Kidney capillary endothelial cell (primary cell): ENCODE results near the gene SEC16A.
"Not testable (repeated sequence)": the region's sequence is repeated elsewhere in the genome, so short reads cannot be mapped to it uniquely, and the experiment has no call there.

Experiments
- DNase-seq: peaks from one replicate; pipeline ENCODE4 v3.0.0-alpha.2; 2018; ENCODE audit warnings: low spot score

SEC16A gene

DNA sequence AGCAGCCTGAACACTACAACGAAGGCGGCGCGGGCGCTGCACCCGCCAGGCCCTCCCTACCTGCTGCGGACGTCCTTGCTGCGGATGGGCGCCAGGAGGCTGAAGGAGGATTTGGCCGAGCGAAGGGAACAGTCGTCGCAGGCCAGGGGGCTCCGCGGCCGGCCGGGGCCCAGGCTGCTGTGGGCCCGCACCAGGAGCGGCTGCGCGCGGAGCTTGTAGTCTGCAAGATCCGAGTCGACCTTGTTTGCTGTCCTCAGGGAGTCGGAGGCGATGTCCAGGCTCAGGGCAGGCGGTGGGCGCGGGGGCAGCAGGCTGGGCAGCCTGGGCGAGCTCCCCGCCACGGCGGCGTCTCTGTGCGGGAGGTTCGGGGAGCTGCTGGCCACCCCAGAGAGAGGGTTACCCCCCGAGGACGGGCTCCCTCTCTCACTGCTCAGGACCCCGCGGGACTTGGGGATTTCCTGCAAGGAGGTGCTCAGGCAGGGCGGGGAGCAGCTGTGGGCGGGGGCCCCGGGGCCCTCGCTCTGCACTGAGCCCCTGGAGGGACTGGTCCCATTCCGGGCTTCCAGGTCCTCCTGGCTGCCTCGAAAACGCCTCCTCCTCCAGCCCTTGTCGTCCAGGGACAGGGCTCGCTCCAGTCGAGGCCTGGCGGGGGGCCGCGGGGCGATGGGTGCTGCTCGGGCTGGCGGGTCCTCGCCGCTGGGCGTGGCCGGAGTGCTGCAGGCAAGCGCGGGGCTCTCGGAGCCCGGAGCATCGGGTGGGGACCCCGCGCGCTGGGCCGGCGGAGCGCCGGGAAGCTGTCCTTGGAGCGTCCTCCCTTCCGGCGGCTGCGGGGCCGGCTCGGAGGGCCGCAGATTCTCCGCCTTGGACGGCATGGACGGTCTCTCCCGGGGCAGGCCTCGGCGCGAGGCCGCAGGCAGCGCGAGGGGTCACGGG is 44.0 kb downstream of the SEC16A start:
- DNase-seq = no peak

DNA sequence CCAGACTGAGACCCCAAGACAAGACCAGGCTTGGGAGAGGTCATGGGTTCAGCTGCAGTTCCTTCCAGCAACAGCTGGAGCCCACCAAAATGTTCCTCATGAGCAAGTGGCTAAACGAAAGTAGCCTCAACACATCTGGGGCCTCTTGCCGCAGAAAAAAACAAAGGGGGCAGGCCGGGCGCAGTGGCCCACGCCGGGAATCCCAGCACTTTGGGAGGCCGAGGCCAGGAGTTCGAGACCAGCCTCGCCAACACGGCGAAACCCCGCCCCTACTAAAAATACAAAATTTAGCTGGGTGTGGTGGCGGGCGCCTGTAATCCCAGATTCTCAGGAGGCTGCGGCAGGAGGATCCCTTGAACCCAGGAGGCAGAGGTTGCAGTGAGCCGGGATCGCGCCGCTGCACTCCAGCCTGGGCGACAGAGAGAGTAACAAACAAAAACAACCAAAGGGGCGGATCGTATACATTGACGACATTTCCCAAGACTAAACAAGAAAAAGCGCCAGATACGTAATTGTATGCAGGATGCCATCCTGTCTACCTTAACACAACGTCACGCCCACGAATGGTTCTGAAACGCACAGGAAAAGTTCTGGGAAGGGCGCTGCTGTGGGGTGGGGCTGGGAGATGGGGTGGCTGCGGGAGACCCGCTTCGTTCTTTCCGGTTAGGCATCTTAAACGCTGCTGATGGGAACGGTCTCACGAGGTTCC is 44.8 kb downstream of the SEC16A start:
- no peak for DNase-seq

DNA sequence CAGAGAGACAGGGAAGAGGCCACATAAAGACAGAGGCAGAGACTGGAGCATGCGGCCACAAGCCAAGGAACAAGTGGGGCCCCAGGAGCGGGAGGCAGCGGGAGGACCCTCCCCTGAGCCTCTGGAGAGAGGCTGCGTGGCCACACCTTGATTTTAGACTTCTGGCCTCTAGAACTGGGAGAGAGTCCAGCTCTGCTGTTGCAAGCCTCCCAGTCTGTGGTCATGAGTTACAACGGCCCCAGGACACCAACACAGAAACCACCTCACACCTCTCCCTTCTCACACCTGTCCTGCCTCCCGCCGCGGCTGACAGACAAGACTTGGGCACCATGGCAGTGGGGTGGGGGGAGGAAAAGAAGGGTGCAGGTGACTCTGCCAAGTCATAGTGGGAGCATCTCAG is 45.4 kb downstream of the SEC16A start:
- DNase-seq = no peak

DNA sequence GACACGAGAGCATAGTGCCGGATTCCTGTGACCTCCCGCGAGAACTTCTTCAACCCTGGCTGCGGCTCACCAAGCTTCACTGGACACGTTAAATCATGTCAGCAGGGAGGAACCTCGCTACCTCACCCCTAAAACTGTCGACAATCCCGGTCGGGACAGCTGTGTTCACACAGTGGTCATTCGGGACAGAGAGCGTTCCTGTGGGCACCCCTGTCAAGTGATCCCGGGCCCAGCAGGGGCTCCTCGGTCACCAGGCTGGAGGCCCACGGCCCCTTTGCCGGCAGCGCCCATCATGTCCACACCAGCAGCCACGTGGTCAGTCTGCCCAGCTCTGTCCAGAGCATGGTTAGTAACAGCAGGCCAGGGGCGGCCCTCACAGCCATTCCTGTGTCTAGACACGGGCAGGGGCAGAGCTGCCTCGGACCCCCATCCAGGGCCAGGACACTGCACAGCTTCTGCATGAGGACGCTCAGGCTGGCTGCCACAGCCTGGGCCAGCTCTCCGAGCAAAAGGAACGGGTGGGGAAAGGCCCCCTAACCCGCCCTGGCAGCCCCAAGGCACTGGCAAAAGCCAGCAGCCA is 46.7 kb downstream of the SEC16A start:
- DNase-seq = no peak

DNA sequence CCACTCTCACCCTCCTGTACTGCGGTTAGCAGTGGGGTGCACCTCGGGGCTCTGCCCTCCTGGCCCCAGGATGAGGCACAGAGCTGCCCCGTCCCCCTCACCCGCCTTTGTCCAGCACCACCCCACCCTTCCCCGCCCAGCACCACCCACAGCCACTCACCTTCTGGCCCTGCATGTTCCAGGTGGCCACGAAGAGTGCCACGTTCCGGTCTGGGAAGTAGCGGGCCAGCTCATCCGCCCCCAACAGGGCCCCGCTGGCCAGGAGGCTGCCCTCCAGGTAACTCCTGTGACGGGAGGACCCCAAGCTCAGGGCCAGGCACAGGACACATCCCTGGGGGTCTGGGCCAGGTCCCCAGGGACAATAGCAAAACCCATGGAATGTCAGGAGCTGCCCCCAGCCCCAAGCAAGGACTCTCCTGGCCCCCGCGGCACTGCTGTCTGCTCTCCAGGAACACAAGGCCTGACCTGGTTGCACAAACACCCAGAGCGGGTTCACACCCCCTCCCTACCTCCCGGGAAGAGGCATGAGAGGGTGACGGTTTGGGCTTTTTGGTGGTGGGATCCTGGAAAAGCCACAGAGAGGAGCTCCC is 48.2 kb downstream of the SEC16A start:
- DNase-seq = no peak

DNA sequence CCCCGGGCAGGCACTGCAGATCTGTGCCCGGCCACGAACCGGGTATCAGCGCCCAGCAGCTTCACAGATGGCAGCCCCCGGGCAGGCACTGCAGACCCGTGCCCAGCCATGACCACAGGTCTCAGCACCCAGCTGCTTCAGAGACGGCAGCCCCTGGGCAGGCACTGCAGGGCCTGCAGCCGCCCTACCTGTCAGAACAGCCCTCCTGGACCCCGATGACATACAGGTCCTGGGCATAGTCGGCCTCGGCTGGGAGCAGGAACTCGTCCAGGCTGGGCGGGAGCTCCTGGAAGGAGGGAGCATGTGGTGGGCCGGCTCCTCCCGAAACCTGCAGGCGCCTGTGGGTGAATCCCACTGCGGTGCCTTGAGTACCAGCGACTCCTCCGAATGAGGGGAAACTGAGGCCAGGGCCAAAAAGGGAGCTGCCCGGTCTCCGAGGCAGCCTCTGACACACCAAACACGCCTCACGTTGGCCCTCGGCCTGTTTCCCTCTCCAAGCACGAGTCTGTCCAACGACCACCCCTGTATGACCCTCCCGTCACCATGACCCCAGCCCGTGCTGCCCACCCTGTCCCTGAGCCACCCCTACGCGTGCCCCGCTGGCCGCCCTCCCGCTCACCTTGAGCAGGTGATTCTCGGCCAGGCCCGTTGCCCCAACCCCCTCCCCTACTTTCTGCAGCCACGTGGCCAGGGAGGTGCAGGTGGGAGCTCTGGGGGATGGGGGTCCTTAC is 48.8 kb downstream of the SEC16A start:
- no peak for DNase-seq

DNA sequence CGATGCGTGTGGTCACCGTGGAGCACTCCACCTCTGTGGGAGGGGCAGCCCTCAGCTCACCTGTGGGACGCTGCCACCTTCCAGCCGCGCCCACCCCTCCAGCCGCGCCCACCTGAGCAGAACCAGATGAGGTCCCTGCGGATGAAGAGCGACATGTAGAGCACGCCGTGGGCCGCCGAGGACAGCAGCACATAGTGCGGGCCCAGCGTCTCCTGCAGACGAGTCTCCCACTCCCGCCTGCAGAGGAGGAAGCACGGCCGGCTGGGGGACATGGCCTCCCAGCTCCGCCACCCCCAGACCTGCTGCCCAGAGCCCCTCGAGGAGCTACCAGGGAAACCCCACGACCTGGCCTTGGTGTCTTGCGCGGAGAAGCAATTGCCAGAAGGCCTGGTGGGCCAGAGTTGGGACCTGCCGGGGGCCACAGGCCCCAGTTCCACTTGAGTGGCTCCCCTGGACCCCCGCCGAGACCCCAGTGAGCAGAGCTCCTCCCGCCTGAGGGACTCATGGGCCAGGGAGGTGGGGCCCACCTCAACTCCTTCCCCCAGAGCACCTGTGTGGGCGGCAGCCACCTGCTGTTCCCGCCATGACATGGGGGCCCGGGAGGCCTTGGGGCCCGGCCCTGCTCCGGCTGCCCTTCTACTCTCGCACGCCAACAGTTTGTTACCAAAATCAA is 49.7 kb downstream of the SEC16A start:
- no peak for DNase-seq

DNA sequence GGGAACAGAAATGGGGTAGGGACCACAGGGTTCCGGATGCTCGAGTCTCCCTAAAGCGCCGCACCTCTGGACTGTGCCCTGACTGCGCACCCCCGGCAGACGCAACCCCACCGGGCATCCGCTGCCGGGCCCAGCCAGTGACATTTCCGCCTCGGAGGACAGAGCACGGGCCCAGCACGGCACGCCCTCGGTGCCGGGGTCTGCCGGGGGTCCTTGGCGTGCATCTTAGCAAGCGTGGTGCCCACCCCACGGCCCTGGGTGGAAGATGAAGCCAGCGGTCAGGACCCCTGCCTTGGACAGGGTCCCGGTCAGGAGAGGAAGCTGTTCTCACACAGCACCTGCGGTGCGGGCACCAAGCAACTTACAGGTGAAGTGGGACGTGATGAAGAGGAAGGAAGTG is 50.2 kb downstream of the SEC16A start:
- DNase-seq = no peak

DNA sequence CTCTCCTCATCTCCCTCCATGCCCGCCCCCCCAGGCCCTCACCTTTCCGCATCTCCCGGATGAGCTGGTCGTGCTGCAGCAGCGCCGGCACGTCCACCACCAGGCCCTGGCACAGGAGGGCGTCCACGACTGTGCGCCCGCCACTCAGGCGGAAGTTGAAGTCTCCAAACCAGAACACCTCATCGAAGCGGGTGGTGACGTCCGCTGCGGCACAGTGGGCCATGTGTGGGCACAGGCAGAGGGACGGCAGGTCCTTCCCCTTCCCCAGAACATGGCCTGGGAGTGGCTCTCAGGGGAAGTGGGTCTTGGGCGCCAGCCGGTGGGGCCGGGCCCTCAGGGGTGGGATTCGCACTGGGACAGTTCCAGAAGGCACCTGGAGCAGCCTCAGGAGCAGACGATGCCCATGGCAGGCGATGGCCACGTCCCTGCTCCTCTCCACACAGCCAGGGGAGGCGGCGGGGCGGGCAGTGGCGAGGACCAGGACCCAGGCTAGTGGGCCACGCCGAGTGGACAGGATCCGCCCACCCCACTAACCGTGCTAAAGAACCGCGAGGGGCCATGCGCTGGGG is 51.0 kb downstream of the SEC16A start:
- no peak for DNase-seq

DNA sequence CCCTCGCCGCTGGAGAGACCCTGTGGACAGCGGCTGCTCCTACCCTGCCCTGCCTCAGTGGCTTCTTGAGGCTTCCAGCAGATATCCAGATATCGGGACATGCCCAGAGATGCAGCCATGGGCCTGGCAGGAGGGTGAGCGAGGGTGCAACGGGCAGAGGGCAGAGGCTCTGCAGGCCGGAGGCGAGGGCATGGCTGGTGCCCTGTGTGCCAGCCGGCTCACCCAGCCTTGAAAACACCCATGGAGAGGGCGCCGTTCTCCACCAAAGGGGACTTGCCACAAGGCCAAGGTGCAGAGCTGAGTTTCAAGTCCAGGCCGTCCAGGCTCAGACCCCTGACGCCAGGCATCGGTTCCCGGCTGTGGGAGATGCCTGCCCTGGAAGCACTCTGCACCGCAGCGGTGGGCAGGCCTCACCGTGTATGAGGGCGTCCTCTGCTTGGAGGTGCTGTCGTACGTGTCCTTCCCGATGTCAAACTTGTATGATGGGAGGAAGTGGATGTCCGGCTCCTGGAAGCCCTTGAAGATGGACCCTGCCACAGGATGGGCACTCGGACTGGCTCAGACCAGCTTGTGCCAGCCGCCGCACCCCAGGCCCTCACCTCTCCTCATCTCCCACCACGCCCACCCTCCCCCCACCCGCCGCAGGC is 52.1 kb downstream of the SEC16A start:
- no peak for DNase-seq

DNA sequence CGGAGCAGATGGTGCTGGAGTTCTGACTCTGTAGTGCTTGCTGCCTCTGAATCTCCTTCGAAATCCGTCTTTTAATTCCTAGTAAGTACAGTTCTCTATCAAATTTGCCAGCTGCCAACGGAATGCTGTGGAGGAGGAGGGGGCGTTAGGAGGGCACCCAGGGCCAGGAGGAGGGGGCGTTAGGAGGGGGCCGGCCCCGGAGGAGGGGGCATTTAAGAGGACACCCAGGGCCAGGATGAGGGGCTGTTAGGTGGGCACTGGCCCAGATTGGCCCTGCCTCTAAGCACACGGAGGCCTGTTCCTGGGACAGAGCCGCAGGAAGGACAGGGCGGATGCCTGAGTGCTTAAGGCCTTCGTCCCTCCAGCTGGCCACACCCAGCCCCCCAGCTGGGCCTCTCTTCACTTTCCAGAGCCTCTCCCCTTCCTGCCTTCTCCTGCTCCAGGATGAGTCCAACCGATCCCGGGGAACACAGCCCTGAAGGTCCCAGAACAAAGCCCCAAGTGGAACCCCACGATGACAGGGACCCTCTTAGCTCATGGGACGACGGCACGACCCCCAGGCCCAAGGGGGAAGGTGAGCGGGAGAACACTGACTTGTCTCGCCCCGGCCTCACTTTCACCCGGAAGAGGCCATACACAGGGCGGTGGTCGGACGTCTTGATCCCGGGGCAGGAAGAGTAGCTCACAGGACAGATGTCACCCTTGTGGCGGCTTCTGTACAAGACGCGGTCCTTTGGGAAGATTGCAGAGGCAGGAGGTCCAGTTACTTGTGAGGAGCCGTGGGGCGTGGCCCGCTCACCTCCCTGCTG is 53.0 kb downstream of the SEC16A start:
- DNase-seq = no peak

DNA sequence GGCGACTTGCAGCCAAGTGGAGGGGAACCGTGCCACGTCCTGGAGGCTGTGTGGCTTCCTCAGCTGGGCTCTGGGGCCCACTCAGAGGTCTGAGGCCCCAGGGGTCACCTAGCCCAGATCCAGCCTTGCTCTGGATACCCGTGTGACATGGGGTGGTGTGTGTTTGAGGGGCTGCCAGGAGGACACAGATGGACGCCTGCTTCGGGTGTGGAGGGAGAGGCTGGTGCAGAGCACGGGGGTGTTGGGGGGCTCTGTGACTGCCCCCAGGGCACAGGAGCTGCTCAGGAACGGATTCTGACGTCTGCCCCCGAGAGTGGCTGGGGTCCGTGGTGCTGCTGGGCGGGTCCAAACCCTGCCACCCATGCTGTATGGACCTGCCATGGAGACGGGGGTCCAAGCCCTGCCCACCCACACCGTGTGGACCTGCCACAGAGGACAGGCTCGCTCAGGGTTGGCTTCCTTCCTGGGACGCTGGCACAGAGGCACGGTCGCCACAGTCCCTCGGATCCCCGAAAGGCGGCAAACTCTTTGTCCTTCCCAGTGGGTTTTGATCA is 53.7 kb downstream of the SEC16A start:
- DNase-seq = no peak

DNA sequence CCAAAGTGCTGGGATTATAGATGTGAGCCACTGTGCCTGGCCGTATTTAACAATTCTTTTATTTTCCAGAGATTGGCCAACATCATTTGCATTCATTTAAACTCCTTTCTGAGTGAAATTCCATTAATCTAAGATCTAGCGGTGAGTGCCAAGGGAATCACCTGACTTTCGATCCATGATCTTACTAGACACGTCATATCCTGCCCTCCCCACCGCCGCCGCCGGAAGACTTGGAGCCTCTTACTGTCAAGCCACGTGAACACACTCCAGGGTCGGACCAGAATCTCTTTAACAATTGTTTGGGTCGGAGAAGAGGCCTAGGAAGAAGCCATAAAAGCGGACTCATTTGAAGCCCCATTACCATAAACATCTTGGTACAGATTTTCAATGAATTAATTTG is 56.1 kb downstream of the SEC16A start:
- DNase-seq = no peak

DNA sequence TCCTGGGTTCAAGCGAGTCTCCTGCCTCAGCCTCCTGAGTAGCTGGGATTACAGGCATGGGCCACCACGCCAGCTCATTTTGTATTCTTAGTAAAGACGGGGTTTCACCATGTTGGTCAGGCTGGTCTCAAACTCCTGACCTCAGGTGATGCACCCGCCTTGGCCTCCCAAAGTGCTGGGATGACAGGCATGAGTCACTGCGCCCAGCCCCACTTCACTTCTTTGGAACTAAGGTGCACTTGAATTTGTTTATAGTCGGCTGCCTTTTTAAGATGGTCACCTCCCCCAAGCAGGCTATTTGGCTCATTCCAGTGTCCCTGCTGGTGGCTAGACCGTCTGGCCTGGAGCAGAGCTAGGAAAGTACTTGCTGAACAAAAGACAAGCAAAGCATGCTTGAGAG is 57.5 kb downstream of the SEC16A start:
- DNase-seq = not testable (repeated sequence)

DNA sequence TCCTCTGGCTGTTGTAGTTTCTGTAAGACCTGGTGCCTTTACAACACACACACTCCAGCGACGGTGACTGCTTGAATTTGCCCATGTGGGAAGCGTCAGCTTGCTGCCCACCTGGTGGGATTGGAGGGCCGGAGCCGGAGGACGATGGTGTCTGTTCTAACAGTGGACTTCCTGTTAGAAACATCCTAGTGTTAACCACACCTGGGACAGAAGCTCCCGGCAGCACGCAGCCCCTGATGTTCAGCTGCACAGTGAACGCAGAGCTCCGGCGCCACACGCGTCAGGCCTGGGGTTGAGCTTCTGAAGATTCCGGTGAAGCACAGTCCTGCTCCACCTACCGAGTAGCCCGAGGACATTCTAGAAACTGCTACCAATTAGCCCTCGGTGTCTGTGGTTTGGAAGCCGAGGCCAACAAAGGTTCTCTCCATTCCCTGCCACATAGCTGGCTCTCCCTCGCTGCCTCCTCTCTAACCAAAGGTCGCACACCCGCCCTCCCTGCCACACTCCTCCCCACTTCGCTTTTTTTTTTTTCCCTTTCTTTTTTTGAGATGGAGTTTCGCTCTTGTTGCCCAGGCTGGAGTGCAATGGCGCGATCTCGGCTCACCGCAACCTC is 58.0 kb downstream of the SEC16A start:
- DNase-seq = no peak

DNA sequence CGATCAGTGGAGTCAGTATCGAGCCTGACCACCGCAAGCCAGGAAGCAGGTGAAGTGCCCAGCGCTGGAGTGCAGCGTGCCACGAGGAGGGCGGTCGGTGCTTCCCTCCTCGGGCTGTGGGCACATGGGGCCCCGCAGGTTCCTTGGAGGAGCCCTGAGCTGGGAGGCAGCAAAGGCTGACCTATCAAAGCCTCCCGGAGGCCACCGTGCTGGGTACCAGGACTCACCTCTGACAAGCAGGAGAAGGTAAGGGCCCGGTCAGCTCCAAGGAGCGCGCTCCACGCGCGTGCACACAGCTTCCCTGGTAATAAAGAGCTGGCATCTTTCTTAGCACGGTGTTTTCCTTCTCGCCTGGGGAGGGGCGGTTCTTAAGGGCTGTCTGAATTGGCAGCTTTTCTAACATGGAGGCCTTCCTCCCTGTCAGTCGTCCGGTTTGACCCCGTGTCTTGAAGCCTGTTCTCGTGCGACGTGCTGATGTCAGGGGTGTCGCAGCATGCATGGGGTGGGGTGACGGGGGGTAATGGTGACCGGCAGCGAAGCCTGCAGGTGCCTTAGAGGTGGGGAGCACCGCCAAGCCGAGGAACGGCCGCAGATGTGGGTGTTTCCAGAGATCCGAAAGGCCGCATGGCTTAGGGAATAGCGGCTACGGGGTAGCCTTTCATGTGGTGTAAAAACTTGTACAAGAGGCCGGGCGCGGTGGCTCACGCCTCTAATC is 59.3 kb downstream of the SEC16A start:
- DNase-seq = no peak

DNA sequence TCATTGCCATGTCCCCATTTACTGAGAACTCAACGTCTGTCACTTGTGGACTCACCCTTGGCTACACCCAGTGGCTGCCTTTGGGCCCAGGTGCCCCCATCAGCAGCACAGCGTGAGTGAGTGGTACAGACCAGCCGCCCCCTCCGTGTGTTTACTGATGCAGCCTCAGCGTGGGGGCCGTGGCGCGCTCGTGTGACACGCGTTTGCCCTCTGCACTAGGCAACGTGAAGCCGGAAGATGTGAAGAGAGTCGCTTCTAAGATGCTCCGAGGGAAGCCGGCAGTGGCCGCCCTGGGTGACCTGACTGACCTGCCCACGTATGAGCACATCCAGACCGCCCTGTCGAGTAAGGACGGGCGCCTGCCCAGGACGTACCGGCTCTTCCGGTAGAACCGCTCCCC is 60.0 kb downstream of the SEC16A start:
- no peak for DNase-seq

DNA sequence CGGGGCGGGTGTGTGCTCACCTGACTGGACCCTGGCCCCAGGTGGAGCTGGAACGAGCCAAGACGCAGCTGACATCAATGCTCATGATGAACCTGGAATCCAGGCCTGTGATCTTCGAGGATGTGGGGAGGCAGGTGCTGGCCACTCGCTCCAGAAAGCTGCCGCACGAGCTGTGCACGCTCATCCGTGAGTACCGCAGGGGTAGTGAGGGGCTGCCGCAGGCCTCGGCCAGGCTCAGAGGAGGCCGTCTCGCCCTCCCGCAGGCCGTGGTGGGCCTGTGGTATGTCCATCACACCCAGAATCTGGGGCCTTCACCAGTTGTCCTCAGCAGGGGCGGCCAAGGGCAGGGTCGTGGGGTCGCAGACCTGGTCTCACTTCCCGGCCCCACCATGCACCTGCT is 61.0 kb downstream of the SEC16A start:
- no peak for DNase-seq
